Right lobe of liver (tissue), 6 donors: Measurements from ENCODE around the gene BDNF. TPM values are rescaled to one million over a fixed set of nuclear protein-coding genes. Genes with fewer than 3 reads are reported as not detected.

Experiments used
- ATAC-seq, 4 donors: fragments of 200-7000 bp; cut with Tn5 transposase; one replicate each; pipeline ENCODE4 v1.9.1; 2020; ENCODE audit warnings: mild to moderate bottlenecking in 4 of 4, moderate library complexity in 4 of 4
- DNase-seq, 3 donors: peaks; one replicate each; pipeline ENCODE4 v3.0.0-alpha.2; 2020
- H3K27ac ChIP-seq, 3 donors: fragments of 200-600 bp; one replicate each; pipeline ENCODE4 v1.8.0; 2022
- H3K27me3 ChIP-seq, 2 donors: fragments of 200-600 bp; one replicate each; pipeline ENCODE4 v1.8.0; 2022
- H3K36me3 ChIP-seq, 4 donors: fragments of 200-600 bp; sonication (generic) in 1 of 4; one replicate each; pipeline versions ENCODE4 v1.5.1 to v1.8.0; 2017 to 2022; ENCODE audit warnings: control low read depth in 1 of 4
- H3K4me1 ChIP-seq, 4 donors: fragments of 200-600 bp; sonication (generic) in 1 of 4; one replicate each; pipeline versions ENCODE4 v1.5.1 to v1.8.0; 2017 to 2022; ENCODE audit warnings: control low read depth in 1 of 4
- H3K4me3 ChIP-seq, 3 donors: fragments of 200-600 bp; one replicate each; pipeline ENCODE4 v1.8.0; 2022
- H3K9me3 ChIP-seq, 4 donors: fragments of 200-600 bp; sonication (generic) in 1 of 4; one replicate each; pipeline versions ENCODE4 v1.5.1 to v1.8.0; 2017 to 2022; ENCODE audit warnings: control low read depth in 1 of 4
- CTCF ChIP-seq, 4 donors: fragments of 200-600 bp in 3 of 4; fragments of 450-650 bp in 1 of 4; IDR thresholded peaks; one replicate each; pipeline versions ENCODE4 v1.5.1 to v1.8.0; 2016 to 2022; ENCODE audit warnings: antibody characterized with exemption in 4 of 4, mild to moderate bottlenecking in 2 of 4
- POLR2A ChIP-seq: fragments of 450-650 bp; IDR thresholded peaks from one replicate; pipeline ENCODE4 v1.6.1; 2017; ENCODE audit warnings: antibody characterized with exemption, mild to moderate bottlenecking
- WGBS: methylation state at CpG from one replicate; pipeline ENCODE4 v1.1.6; 2018; ENCODE audit warnings: low coverage, low lambda C conversion rate; ENCODE audit not compliant: insufficient coverage; ENCODE audit errors: missing lambda C conversion rate; 5-methylcytosine and 5-hydroxymethylcytosine counted together
- intact Hi-C, 2 donors: fragments of 100-400 bp; cut with DNase I; formaldehyde crosslinking; loops; one replicate each; pipeline versions ENCODE4 v1.11.2 to v1.14.1; 2022
- total RNA-seq, 6 experiments: library from RNA; depleted of rRNA in 2 of 6; stranded (reverse); fragments of >200 nt in 2 of 6; fragmentation: NEBNext Ultra II Directional in 3 of 6; extraction: Animal tissue kit (Norgen Biotek cat#: 25700) in 3 of 6; gene quantifications; one replicate each; pipeline versions ENCODE4 v1.1.0 to v1.2.4, GENCODE V29; 2016 to 2023
- donor health status: DM: no; HTN: yes; CAD: no.
- donor health status: DM: no; HTN: no; CAD: no.
- donor health status: DM: no; HTN: no; CAD: no.
- donor health status: DM: no; HTN: yes; CAD: no.
- donor health status: DM: no; HTN: yes; CAD: no.

The BDNF gene
- total RNA-seq, 6 experiments from 2014 or later, result 0.06 to 0.27 (median 0.12) TPM; not detected in 3

- peaks cover 0 to 25% (median 5%) of the 10 kb centered on the region in 4 donors for H3K4me1 ChIP-seq
- ATAC-seq, result peak; percentile 91 to 94 (median 93)
- intact Hi-C loops, result no loop called here
- peak; percentile 69 to 74 (median 74) for DNase-seq
- peaks cover 0 to 16% of the 10 kb centered on the region in 2 donors for H3K27me3 ChIP-seq
- 2% methylated on average over 18 of the region's 18 CpGs for WGBS
- H3K27ac ChIP-seq, result no peak overlapping the region
- no peaks in the 10 kb centered on the region for H3K36me3 ChIP-seq
- peak overlapping the region in 1 of 3 donors; percentile 42 for H3K4me3 ChIP-seq
- TF ChIP-seq POLR2A, result no peak
- peak; percentile 36 to 73 (median 73) for TF ChIP-seq CTCF (IDR thresholded peaks at IDR 0.05)
- H3K9me3 ChIP-seq, result no peaks in the 10 kb centered on the region
These were observed 1.4 kb downstream of the BDNF start for GRCh38 chr11:27698872-27699241.

- DNase-seq, result no peak
- H3K9me3 ChIP-seq, result no peaks in the 10 kb centered on the region
- peaks cover 0 to 16% of the 10 kb centered on the region in 2 donors for H3K27me3 ChIP-seq
- no peak for TF ChIP-seq POLR2A
- no peak for TF ChIP-seq CTCF (IDR thresholded peaks at IDR 0.05)
- intact Hi-C loops, result no loop called here
- no peak for ATAC-seq
- 53% methylated on average over 2 of the region's 2 CpGs for WGBS
- no peak overlapping the region for H3K4me3 ChIP-seq
- no peaks in the 10 kb centered on the region for H3K36me3 ChIP-seq
- H3K27ac ChIP-seq, result no peak overlapping the region
- H3K4me1 ChIP-seq, result peaks cover 0 to 25% (median 5%) of the 10 kb centered on the region in 4 donors
These were observed 2.5 kb downstream of the BDNF start for GRCh38 chr11:27697679-27698275.

- TF ChIP-seq POLR2A (no peak), CTCF (IDR thresholded peaks at IDR 0.05) (no peak)
- no peak for ATAC-seq
- DNase-seq, result no peak
- Histone ChIP-seq H3K4me1 (peaks cover 0 to 25% (median 5%) of the 10 kb centered on the region in 4 donors), H3K4me3 (no peak overlapping the region), H3K36me3 (no peaks in the 10 kb centered on the region), H3K27ac (no peak overlapping the region), H3K27me3 (peaks cover 0 to 16% of the 10 kb centered on the region in 2 donors), H3K9me3 (no peaks in the 10 kb centered on the region)
- WGBS, result 35% methylated on average over 5 of the region's 8 CpGs
- intact Hi-C loops, result no loop called here
These were observed 3.3 kb downstream of the BDNF start for GRCh38 chr11:27696961-27697360.

- intact Hi-C loops, result no loop called here
These were observed 4.1 kb downstream of the BDNF start for GRCh38 chr11:27696115-27696514.

More at GRCh38 chr11:27696115-27696514, 4.1 kb downstream of the BDNF start:
- H3K27ac ChIP-seq, result no peak overlapping the region
- no peak overlapping the region for H3K4me3 ChIP-seq
- no peak for ATAC-seq
- DNase-seq, result no peak
- H3K27me3 ChIP-seq, result peaks cover 0 to 16% of the 10 kb centered on the region in 2 donors
- TF ChIP-seq POLR2A, result no peak
- TF ChIP-seq CTCF (IDR thresholded peaks at IDR 0.05), result no peak
- H3K36me3 ChIP-seq, result no peaks in the 10 kb centered on the region
- H3K9me3 ChIP-seq, result no peaks in the 10 kb centered on the region
- H3K4me1 ChIP-seq, result peaks cover 0 to 18% (median 3%) of the 10 kb centered on the region in 4 donors
- WGBS, result 66% methylated on average over 3 of the region's 3 CpGs
